ENCODE results near the gene JOSD2. TPM values are rescaled to one million over a fixed set of nuclear protein-coding genes. Genes with fewer than 3 reads are reported as not detected.

JOSD2 gene
- total RNA-seq, 2 donors from 2014 or later: 11.6 to 34.7 TPM

DNA sequence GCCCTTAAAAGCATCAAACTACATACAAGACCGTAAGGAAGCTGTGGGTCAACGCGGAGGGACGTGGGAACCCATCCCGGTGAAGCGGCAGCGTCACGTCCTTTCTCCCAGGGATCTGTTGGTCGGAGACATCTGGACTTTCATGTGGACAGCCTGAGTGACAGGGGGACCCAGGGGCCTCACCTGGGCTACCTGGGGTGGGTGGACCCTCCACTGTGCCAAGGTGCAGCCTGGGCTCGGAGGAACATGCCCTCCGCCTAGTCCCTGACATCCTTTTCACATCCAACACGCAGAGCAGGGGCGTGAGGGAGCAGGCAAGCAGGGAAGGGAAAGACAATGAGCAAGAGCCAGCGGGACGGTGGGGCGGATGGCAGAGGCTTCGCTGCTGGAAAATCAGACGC, 20.6 kb downstream of the JOSD2 start:
- no peaks in the 10 kb centered on the region for H3K36me3 ChIP-seq
- ATAC-seq (ENCODE audit: insufficient number of reproducible peaks, low FRiP score, low read depth) (no peak), DNase-seq (ENCODE audit: low spot score) (no peak)
- H3K27me3 ChIP-seq (replicated peaks; ENCODE audit: insufficient read depth): no peaks in the 10 kb centered on the region
- TF ChIP-seq, protein P1, sequence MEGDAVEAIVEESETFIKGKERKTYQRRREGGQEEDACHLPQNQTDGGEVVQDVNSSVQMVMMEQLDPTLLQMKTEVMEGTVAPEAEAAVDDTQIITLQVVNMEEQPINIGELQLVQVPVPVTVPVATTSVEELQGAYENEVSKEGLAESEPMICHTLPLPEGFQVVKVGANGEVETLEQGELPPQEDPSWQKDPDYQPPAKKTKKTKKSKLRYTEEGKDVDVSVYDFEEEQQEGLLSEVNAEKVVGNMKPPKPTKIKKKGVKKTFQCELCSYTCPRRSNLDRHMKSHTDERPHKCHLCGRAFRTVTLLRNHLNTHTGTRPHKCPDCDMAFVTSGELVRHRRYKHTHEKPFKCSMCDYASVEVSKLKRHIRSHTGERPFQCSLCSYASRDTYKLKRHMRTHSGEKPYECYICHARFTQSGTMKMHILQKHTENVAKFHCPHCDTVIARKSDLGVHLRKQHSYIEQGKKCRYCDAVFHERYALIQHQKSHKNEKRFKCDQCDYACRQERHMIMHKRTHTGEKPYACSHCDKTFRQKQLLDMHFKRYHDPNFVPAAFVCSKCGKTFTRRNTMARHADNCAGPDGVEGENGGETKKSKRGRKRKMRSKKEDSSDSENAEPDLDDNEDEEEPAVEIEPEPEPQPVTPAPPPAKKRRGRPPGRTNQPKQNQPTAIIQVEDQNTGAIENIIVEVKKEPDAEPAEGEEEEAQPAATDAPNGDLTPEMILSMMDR (IDR thresholded peaks at IDR 0.05): no peak
- H3K4me3 ChIP-seq: no peak overlapping the region
- H3K4me1 ChIP-seq (ENCODE audit: control insufficient read depth in 1 of 2, low read depth in 2 of 2): no peaks in the 10 kb centered on the region
- H3K27ac ChIP-seq: no peak overlapping the region
- H3K9me3 ChIP-seq: no peaks in the 10 kb centered on the region

DNA sequence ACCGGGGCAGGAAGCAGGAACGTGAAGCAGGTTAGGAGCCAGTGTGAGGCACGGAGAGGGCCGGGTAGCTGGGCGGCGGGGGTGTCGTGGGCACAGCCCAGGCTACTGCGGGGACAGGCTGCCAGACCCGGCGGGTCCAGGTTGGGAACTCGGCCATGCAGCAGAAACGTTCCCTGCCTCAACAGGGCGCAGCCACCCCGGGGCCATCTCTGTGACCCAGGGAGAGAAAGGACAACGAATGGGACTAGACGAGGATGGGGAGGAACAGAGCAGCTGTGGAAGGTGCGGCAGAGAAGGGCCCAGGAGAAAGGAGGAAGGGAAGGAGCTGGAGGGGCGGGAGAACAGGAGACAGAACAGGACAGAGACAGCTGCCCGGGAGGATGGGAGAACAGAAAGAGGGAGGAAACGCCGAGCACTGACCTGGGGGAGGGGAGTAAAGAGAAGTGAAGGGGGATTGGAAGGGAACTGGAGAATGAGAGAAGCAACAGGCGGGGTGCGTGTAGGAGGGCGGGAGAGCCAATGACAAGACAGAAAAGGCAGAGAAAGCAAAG, 21.5 kb downstream of the JOSD2 start:
- no peaks in the 10 kb centered on the region for H3K27me3 ChIP-seq (replicated peaks; ENCODE audit: insufficient read depth)
- no peak overlapping the region for H3K4me3 ChIP-seq
- no peak overlapping the region for H3K27ac ChIP-seq
- DNase-seq (ENCODE audit: low spot score) (no peak), ATAC-seq (ENCODE audit: insufficient number of reproducible peaks, low FRiP score, low read depth) (no peak)
- TF ChIP-seq, protein P1 (IDR thresholded peaks at IDR 0.05): no peak
- no peaks in the 10 kb centered on the region for H3K4me1 ChIP-seq (ENCODE audit: control insufficient read depth in 1 of 2, low read depth in 2 of 2)
- no peaks in the 10 kb centered on the region for H3K36me3 ChIP-seq
- no peaks in the 10 kb centered on the region for H3K9me3 ChIP-seq

DNA sequence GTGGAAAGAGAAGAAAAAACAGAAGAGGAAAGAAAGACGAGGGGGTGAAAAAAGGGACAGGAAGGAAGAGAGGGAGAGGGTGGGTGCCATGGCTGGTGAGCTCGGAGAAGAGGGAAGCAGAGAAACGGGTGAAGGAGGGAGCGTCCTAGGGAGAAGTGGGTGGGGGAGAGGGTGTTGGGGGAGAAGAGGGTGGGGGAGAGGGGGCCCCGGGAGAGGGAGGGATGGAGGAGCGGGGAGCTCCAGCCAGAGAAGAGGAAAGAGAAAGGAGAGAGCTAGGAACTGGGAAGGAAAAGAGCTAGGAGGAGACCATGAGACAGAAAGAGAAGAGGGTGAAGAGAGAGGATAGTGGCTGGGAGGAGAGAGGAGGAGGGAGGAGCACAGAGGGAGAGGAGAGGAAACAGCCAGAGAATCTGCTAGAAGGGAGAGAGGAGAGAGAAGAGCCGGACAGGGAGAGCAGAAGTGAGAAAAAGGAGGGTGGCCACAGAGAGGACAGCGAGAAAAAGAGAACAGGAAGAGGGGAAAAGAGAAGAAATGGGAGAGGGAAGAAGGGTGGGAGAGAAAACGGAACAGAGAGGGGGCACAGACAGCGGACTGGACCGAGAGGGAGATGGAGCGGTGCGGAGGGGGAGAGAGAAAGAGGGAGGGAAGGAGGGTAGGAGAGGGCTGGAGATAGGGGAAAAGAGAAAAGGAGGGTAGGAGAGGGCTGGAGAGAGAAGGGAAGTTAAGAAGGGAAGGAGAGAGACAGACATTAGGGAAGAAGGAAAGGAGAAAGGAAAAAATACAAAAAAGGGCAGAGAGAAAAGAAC, 22.4 kb downstream of the JOSD2 start:
- TF ChIP-seq, protein P1 (IDR thresholded peaks at IDR 0.05): no peak
- DNase-seq (ENCODE audit: low spot score): no peak
- Histone ChIP-seq H3K9me3 (no peaks in the 10 kb centered on the region), H3K27me3 (replicated peaks; ENCODE audit: insufficient read depth) (no peaks in the 10 kb centered on the region), H3K36me3 (no peaks in the 10 kb centered on the region), H3K4me3 (no peak overlapping the region), H3K27ac (no peak overlapping the region), H3K4me1 (ENCODE audit: control insufficient read depth in 1 of 2, low read depth in 2 of 2) (no peaks in the 10 kb centered on the region)
- ATAC-seq (ENCODE audit: insufficient number of reproducible peaks, low FRiP score, low read depth): no peak

DNA sequence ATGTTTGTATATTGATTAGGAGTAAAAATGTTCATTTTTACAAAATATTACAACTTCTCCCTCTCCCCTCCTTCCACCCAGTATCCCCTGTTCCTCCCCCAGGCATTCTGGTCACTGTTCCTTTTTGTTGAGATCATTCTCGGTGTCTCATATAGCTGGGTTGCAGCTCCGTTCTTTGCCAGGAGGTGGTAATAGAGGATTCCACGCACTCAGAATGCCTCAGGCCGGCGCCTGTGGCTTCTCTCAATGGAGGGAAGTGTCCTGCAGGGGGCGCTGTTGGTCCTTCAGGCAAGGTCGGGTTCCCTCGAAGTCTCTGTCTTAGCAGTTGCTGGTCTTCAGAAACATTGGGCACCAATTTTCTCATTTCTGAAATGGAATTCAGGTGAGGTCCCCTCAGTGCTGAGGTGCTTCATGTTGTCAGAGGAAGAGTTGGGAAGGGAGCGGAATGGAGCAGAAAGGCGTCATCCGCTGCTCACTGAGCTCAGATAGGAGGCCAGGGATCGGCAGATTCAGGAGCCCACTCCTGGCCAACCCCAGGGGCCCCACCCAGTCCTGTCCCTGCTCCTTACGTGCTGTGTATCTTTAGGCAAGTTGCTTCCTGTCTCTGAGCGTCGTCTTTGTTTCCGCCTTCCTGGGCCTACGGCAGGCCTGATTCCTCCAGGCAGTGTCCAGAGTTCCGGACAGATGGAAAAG, 24.0 kb downstream of the JOSD2 start:
- ATAC-seq (ENCODE audit: insufficient number of reproducible peaks, low FRiP score, low read depth): no peak
- no peaks in the 10 kb centered on the region for H3K27me3 ChIP-seq (replicated peaks; ENCODE audit: insufficient read depth)

More for the DNA sequence above, 24.0 kb downstream of the JOSD2 start:
- no peak overlapping the region for H3K27ac ChIP-seq
- no peak for DNase-seq (ENCODE audit: low spot score)
- H3K9me3 ChIP-seq: no peaks in the 10 kb centered on the region
- TF ChIP-seq, protein P1 (IDR thresholded peaks at IDR 0.05): no peak
- H3K4me1 ChIP-seq (ENCODE audit: control insufficient read depth in 1 of 2, low read depth in 2 of 2): no peaks in the 10 kb centered on the region
- H3K36me3 ChIP-seq: peaks cover 10% of the 10 kb centered on the region
- H3K4me3 ChIP-seq: no peak overlapping the region

Data from thoracic aorta (tissue), 2 donors.